NT2/D1 (cell line): ENCODE measurements around the gene MAP4K2.
A peak's percentile ranks its signal among the peaks of the same experiment; 100 is the strongest.

Experiments
- DNase-seq: peaks from one replicate; pipeline ENCODE4 v3.0.0-alpha.2; 2011; ENCODE audit warnings: low read depth, low spot score
- H3K27me3 ChIP-seq: 2 replicates; pipeline ENCODE4 v1.6.0; 2011; ENCODE audit warnings: mild to moderate bottlenecking; ENCODE audit not compliant: insufficient read length, insufficient read depth
- H3K36me3 ChIP-seq: 2 replicates; pipeline ENCODE4 v1.6.1; 2011; ENCODE audit warnings: mild to moderate bottlenecking, low read length, mixed read lengths; ENCODE audit not compliant: insufficient read depth, insufficient read length
- H3K4me1 ChIP-seq: 2 replicates; pipeline ENCODE4 v1.5.1; 2011; ENCODE audit not compliant: insufficient read depth, insufficient read length
- H3K4me3 ChIP-seq: 2 replicates; pipeline ENCODE4 v1.5.1; 2011; ENCODE audit warnings: low read depth; ENCODE audit not compliant: insufficient read length
- H3K9ac ChIP-seq: 2 replicates; pipeline ENCODE4 v1.6.0; 2011; ENCODE audit warnings: low read depth; ENCODE audit not compliant: insufficient read length
- H3K9me3 ChIP-seq: 2 replicates; pipeline ENCODE4 v1.5.1; 2011; ENCODE audit warnings: mild to moderate bottlenecking, low read length; ENCODE audit not compliant: insufficient read depth
- SUZ12 ChIP-seq: IDR thresholded peaks from 2 replicates; pipeline ENCODE4 v1.6.1; 2011; ENCODE audit not compliant: insufficient read length, insufficient read depth; ENCODE audit errors: extremely low read depth
- YY1 ChIP-seq: IDR thresholded peaks from 2 replicates; pipeline ENCODE4 v1.6.1; 2011; ENCODE audit not compliant: insufficient read length, insufficient read depth
- ZNF274 ChIP-seq: IDR thresholded peaks from 2 replicates; pipeline ENCODE4 v1.6.1; 2011; ENCODE audit warnings: mild to moderate bottlenecking, low read depth, low read length

Gene MAP4K2

DNA sequence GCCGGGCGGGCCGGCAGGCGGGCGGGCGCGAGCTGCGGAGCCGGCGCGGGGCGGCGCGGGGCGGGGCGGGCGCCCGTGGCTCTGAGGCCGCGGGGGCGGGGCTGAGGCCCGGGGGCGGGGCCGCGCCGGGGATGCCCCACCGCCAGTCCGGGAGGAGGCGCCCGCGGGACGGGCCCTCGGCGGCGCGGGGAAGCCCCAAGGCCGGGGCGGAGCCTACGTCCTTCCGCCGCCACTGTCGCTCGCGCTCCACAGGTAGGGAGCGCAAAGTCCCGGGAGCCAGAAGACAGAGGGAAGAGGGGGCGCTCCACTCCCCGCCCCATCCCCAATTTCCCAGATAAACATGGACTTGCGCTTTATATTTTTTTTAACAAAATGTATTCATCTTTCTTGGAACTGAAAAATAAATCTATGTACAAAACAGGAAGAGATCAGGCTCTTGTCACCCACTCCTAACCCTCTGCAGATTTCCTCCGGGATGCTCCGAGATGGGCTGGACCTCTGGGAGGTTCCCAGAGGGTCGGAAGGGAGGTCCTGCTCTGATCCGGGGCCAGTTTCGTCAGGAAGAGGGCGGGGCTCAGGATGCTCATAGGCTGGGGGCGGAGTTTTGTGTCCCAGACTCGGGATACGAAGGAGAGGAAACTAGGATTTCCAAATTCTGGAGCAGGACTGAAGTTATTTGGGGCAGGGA, at the start of gene MAP4K2:
Gene MAP4K2 (minus strand): TSS at position 57 of the 688 bp plus-strand sequence. CDS start 65 bp downstream, outside the sequence.
- DNase-seq: peak; percentile 77
- TF ChIP-seq SUZ12 (no peak), YY1 (no peak), ZNF274 (no peak)
- H3K4me3 ChIP-seq: peak within 1 kb of the TSS; percentile 61
- H3K27me3 ChIP-seq: no peaks in the 10 kb centered on the region
- peaks cover 27% of the 10 kb centered on the region for H3K4me1 ChIP-seq
- H3K36me3 ChIP-seq: peaks cover 62% of the 10 kb centered on the region
- peak within 1 kb of the TSS; percentile 76 for H3K9ac ChIP-seq
- no peaks in the 10 kb centered on the region for H3K9me3 ChIP-seq

DNA sequence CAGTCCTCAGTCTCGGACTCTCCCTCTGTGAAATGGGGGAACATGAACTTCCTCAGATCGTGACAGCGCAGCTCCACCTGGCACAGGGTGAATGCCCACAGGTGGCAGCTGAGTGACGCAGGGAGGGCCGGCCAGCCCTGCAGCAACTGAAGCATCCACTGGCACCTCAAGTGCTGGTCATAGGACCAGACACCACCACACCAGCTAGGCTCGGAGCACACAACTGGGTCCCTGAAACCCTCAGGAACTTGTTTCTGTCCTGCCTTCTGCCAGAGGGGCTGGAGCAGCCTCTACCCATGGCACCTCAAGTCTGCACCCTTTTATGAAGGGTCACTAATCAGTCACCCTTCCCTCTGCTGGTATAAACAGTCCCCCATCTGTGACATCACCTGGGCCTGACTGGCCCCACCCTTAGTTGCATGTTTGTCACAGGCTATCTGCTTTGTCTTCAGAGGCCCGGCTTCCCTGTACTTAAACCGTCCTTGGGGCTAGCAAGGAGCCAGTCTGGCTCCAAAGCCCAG, 48.9 kb upstream of the MAP4K2 start:
- H3K9me3 ChIP-seq: no peaks in the 10 kb centered on the region
- H3K36me3 ChIP-seq: peaks cover 45% of the 10 kb centered on the region
- H3K9ac ChIP-seq: no peak overlapping the region
- H3K4me3 ChIP-seq: no peak overlapping the region
- DNase-seq: no peak
- H3K27me3 ChIP-seq: no peaks in the 10 kb centered on the region
- peaks cover 51% of the 10 kb centered on the region for H3K4me1 ChIP-seq
- TF ChIP-seq YY1: no peak
- TF ChIP-seq SUZ12: no peak
- TF ChIP-seq ZNF274: no peak

DNA sequence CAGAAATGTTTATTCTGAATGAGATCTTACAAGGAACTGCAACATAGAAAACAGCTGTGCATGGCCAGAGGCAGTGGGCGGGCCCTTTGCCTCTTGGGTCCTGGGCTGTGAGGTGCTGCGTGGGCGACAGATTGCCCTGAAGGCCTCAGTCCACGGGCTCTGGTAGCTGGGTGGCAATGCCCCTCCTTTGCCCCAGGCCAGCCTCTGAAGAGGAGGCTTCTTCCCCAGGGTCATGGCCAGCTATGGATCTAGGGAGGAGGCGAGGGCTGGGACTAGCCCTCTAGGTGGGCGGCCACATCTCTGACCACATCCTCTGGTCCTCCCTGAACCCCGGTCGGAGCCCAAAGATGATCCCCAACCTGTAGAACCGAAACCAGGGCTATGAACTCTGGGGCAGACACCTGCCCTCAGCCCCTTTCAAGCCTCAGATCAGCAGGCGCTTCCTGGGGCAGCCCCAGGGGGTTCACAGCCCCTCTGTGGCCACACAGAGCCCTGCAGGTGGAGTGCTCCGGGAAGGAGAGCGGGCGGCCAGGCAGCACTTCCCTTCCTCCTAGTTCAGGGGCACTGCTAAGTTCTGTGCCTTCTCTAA, 48.1 kb upstream of the MAP4K2 start:
- H3K4me1 ChIP-seq: peaks cover 43% of the 10 kb centered on the region
- no peak for DNase-seq
- H3K9ac ChIP-seq: no peak overlapping the region
- H3K4me3 ChIP-seq: no peak overlapping the region
- no peaks in the 10 kb centered on the region for H3K27me3 ChIP-seq
- peaks cover 38% of the 10 kb centered on the region for H3K36me3 ChIP-seq
- H3K9me3 ChIP-seq: no peaks in the 10 kb centered on the region
- TF ChIP-seq YY1: no peak
- TF ChIP-seq SUZ12: no peak
- no peak for TF ChIP-seq ZNF274

DNA sequence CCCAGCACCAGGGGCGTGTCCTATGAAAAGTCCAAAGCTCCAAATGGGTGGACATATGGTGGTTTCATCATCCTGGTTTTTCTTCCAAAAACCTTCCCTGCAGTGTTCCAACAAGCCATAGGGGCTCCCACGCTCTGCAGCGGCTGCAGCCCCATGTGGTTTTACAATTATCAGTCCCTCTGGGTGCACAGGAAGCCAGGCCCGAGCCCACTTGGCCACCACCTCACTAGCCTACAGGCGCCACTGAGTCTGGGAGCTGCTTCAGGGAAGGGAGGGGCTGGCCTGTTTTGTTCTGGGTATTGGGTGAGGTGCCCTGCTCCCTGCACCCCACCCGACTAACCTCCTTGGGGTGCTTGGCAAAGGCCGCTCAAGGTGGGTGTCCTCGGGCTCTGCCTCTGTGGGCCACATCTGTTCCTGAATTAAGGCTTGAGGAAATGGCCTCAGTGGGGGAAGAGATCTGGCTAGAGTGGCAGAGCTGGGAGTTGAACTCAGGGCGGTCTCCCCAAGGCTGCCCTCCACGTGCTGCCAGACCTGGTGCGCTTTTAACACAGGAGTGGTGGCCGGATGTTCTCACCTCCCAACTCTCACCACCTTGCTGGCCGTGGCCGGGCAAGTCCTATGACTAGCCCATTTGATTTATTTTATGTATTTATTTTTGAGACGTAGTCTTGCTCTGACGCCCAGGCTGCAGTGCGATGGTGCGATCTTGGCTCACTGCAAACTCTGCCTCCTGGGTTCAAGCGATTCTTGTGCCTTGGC, 46.8 kb upstream of the MAP4K2 start:
- peak overlapping the region; percentile 24 for H3K9ac ChIP-seq

DNA sequence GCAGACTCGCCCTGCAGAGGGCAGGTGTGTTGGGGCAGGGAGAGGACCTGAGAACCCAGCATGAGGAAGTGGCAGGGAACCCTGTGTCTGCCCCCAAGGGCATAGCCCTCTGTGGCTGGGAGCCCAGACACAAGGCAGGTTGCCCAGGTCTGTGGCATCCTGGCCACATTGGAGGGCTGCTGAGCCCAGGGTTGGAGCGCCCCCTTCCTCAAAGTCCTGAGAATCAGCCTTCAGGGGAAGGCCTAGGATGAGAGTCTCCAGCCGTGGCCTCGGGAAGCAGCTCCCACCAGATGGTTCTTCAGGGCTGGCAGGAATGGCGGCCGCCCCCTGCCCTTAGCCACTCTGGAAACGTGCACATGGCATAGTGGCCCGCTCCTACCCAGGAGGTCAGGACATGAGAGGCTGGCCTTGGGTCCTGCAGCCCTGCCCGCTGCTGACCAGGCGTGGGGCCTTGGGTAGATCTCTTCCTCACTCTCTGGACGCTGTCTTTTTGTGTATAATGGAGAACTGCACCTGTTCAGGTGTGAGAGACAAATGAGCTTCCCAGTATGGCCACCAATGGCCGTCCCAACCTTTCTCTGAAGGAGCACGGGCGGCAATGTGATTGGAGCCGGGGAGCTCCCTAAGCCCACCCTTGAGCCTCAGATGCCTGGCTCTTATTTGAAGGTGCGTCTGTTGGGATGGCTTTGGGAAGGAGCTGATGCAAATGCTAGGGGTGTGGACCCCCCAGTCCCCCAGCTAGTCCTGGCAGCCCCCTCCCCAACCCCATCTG, 46.0 kb upstream of the MAP4K2 start:
- TF ChIP-seq SUZ12: no peak
- TF ChIP-seq YY1: no peak
- no peak for TF ChIP-seq ZNF274

More for the DNA sequence above, 46.8 kb upstream of the MAP4K2 start:
- no peaks in the 10 kb centered on the region for H3K27me3 ChIP-seq
- no peaks in the 10 kb centered on the region for H3K9me3 ChIP-seq
- H3K4me1 ChIP-seq: peaks cover 34% of the 10 kb centered on the region
- DNase-seq: no peak
- peaks cover 30% of the 10 kb centered on the region for H3K36me3 ChIP-seq
- TF ChIP-seq SUZ12 (no peak), ZNF274 (no peak), YY1 (no peak)
- H3K4me3 ChIP-seq: no peak overlapping the region

DNA sequence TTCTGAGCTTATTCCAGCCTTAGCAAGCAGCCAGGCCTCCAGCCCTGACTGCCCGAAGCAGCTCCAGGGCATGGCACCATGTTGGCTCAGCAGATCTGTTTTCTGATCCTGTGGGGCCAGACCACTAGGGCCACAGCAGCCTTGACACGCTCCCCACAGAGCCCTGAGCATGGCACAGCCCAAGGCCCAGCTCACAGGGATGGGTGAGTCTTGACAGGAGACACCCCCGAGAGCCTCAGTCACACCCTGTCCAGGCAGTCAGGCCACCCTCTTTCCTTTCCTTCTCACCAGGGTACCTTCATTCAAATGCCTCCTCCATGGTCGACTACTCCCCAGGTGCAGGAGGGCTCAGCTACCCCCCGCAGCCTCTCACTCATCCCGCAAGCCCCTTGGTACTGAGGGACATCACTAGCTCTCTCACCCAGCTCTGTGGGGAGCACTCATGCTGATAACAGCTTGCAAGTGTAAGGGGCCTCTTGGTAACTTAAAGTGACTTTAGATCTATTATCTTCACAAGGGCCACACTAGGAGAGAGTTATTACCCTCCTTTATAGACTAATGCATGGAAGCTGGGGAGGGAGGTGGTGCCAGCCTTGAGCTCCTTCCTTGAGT, 45.3 kb upstream of the MAP4K2 start:
- no peak for DNase-seq
- peaks cover 15% of the 10 kb centered on the region for H3K36me3 ChIP-seq
- no peak overlapping the region for H3K9ac ChIP-seq
- no peaks in the 10 kb centered on the region for H3K9me3 ChIP-seq
- H3K27me3 ChIP-seq: no peaks in the 10 kb centered on the region
- H3K4me1 ChIP-seq: peaks cover 29% of the 10 kb centered on the region
- H3K4me3 ChIP-seq: no peak overlapping the region
- TF ChIP-seq YY1: no peak

More for the DNA sequence above, 46.0 kb upstream of the MAP4K2 start:
- no peak overlapping the region for H3K4me3 ChIP-seq
- no peaks in the 10 kb centered on the region for H3K27me3 ChIP-seq
- peaks cover 22% of the 10 kb centered on the region for H3K36me3 ChIP-seq
- H3K9ac ChIP-seq: no peak overlapping the region
- no peaks in the 10 kb centered on the region for H3K9me3 ChIP-seq
- H3K4me1 ChIP-seq: peaks cover 28% of the 10 kb centered on the region
- no peak for DNase-seq
